Measurements from ENCODE around the gene TACR3.

TACR3 gene

DNA sequence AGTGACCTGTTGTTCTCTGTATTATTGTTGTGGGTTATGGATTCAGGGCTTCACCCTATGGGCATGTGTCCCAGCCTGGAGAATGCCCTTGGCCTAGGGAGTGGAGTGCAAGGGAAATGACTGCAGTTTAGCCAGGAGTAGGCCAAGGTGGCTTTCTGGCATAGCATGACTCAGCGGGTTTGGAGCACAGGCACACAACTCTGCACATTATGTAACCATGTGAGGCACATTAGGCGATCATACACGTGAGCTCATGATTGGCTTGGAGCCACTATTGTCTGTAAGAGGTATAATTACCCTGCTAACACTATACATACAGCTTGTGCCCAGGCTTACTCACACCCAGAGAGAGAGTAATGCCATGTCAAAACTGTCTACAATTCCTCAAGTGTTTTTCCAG, 35.1 kb upstream of the TACR3 start:
- TF ChIP-seq EP300 (IDR thresholded peaks at IDR 0.05; ENCODE audit: borderline replicate concordance) (peak; percentile 72; the same call in 1 of the 2 replicates), TCF12 (IDR thresholded peaks at IDR 0.05; ENCODE audit: low read depth) (peak; percentile 77), MAX (IDR thresholded peaks at IDR 0.05) (peak; percentile 76), YY1 (IDR thresholded peaks at IDR 0.05; ENCODE audit: low read depth) (no peak), CEBPB (IDR thresholded peaks at IDR 0.05) (no peak), RAD21 (IDR thresholded peaks at IDR 0.05; ENCODE audit: low read depth) (no peak), TEAD4 (IDR thresholded peaks at IDR 0.05) (peak; percentile 23; the same call in 1 of the 2 replicates), CREB1 (IDR thresholded peaks at IDR 0.05; ENCODE audit: low read depth) (no peak), FOXM1 (IDR thresholded peaks at IDR 0.05; ENCODE audit: borderline replicate concordance, low read depth) (0 out of 2 replicates have a peak, but pooled peaks have one; percentile 17), NFIC (IDR thresholded peaks at IDR 0.05) (peak; percentile 91), TAF1 (IDR thresholded peaks at IDR 0.05; ENCODE audit: low read depth) (no peak), ZBTB7A (IDR thresholded peaks at IDR 0.05; ENCODE audit: low read depth) (no peak), EGR1 (IDR thresholded peaks at IDR 0.05) (no peak)
- TF ChIP-seq, protein P1, sequence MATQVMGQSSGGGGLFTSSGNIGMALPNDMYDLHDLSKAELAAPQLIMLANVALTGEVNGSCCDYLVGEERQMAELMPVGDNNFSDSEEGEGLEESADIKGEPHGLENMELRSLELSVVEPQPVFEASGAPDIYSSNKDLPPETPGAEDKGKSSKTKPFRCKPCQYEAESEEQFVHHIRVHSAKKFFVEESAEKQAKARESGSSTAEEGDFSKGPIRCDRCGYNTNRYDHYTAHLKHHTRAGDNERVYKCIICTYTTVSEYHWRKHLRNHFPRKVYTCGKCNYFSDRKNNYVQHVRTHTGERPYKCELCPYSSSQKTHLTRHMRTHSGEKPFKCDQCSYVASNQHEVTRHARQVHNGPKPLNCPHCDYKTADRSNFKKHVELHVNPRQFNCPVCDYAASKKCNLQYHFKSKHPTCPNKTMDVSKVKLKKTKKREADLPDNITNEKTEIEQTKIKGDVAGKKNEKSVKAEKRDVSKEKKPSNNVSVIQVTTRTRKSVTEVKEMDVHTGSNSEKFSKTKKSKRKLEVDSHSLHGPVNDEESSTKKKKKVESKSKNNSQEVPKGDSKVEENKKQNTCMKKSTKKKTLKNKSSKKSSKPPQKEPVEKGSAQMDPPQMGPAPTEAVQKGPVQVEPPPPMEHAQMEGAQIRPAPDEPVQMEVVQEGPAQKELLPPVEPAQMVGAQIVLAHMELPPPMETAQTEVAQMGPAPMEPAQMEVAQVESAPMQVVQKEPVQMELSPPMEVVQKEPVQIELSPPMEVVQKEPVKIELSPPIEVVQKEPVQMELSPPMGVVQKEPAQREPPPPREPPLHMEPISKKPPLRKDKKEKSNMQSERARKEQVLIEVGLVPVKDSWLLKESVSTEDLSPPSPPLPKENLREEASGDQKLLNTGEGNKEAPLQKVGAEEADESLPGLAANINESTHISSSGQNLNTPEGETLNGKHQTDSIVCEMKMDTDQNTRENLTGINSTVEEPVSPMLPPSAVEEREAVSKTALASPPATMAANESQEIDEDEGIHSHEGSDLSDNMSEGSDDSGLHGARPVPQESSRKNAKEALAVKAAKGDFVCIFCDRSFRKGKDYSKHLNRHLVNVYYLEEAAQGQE (IDR thresholded peaks at IDR 0.05; ENCODE audit: low read depth) = no peak
- TF ChIP-seq, protein P2, sequence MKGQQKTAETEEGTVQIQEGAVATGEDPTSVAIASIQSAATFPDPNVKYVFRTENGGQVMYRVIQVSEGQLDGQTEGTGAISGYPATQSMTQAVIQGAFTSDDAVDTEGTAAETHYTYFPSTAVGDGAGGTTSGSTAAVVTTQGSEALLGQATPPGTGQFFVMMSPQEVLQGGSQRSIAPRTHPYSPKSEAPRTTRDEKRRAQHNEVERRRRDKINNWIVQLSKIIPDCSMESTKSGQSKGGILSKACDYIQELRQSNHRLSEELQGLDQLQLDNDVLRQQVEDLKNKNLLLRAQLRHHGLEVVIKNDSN (IDR thresholded peaks at IDR 0.05) = peak; percentile 68; the same call in 1 of the 2 replicates

DNA sequence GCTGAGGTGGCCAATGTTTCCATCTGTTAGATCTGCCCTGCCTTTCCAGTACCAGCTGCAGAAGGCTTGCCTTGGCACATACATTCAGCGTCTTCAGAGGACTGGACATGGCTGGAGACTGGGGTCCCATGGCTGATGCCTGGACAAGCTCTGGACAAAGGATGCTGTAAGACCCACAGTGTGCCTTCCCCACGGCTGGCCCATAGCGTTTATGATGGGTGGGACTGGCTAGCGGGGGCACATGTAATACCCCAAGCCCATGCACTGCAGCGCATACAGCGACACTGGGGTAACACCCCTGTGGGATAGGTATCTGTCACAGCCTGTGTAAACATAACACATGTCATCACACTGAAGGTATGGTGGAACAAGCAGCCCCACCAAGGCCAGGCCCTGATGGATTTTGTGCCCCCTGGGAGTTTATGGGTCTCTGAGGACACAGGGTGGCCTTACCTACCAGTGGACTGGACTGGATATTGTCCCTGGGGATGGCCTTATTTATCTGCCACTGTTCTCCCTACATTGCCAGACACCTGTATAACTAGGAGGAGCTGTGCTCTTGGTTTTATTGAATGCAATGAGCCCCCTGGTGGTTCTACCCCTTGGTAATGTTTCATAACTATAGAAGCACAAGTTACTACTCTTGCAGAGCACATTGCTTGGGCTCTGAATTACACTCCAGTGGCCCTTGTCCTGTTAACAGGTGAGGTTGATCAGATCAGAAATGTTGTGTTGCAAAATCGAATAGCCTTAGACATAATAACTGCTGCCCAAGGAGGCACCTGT, 34.3 kb upstream of the TACR3 start:
- TF ChIP-seq TCF12 (IDR thresholded peaks at IDR 0.05; ENCODE audit: low read depth) = no peak
- TF ChIP-seq, protein P1 (IDR thresholded peaks at IDR 0.05; ENCODE audit: low read depth) = no peak
- TF ChIP-seq FOXM1 (IDR thresholded peaks at IDR 0.05; ENCODE audit: borderline replicate concordance, low read depth) = no peak
- no peak for TF ChIP-seq CEBPB (IDR thresholded peaks at IDR 0.05)
- TF ChIP-seq TEAD4 (IDR thresholded peaks at IDR 0.05) = no peak
- TF ChIP-seq CREB1 (IDR thresholded peaks at IDR 0.05; ENCODE audit: low read depth) = no peak
- TF ChIP-seq NFIC (IDR thresholded peaks at IDR 0.05) = no peak
- TF ChIP-seq RAD21 (IDR thresholded peaks at IDR 0.05; ENCODE audit: low read depth) = no peak
- TF ChIP-seq YY1 (IDR thresholded peaks at IDR 0.05; ENCODE audit: low read depth) = no peak
- TF ChIP-seq TAF1 (IDR thresholded peaks at IDR 0.05; ENCODE audit: low read depth) = no peak
- TF ChIP-seq, protein P2 (IDR thresholded peaks at IDR 0.05) = no peak
- TF ChIP-seq EGR1 (IDR thresholded peaks at IDR 0.05) = no peak
- no peak for TF ChIP-seq EP300 (IDR thresholded peaks at IDR 0.05; ENCODE audit: borderline replicate concordance)

GRCh38 chr4:103721251-103721650, 1.5 kb upstream of the TACR3 start:
- TF ChIP-seq TEAD4 (IDR thresholded peaks at IDR 0.05) = peak; percentile 28; the same call in 1 of the 2 replicates
- TF ChIP-seq EGR1 (IDR thresholded peaks at IDR 0.05) = no peak
- 0 out of 2 replicates have a peak, but pooled peaks have one; percentile 33 for TF ChIP-seq CEBPB (IDR thresholded peaks at IDR 0.05)

DNA sequence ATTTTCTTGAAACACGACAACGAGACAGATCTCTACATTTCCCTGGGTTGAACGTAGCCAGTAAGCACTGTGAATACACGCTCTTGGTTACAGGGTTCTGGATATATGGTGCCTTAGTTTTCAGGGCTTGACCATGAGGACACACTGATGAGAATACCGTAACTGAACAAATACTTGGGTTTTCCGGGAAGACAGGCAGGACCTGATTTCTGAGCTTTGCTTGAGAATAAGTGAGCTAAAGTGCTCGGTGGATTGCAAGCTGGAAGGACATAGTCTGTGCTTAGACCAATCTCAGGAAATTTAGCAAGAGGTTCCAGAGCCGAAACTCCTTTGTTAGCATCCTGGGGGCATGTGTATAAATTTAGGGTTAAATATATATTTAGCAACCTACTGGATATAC, 876 bp upstream of the TACR3 start:
- TF ChIP-seq CREB1 (IDR thresholded peaks at IDR 0.05; ENCODE audit: low read depth) (no peak), EP300 (IDR thresholded peaks at IDR 0.05; ENCODE audit: borderline replicate concordance) (no peak), TCF12 (IDR thresholded peaks at IDR 0.05; ENCODE audit: low read depth) (no peak), NFIC (IDR thresholded peaks at IDR 0.05) (no peak), TAF1 (IDR thresholded peaks at IDR 0.05; ENCODE audit: low read depth) (no peak), FOXM1 (IDR thresholded peaks at IDR 0.05; ENCODE audit: borderline replicate concordance, low read depth) (no peak), MAX (IDR thresholded peaks at IDR 0.05) (no peak)
- TF ChIP-seq, protein P1 (IDR thresholded peaks at IDR 0.05; ENCODE audit: low read depth) = no peak

All from Ishikawa (cell line).